Chondrocyte (in vitro differentiated cells): ENCODE results near the gene CCN6. TPM values are rescaled to one million over a fixed set of nuclear protein-coding genes. Genes with fewer than 3 reads are reported as not detected.

Experiments used
- DNase-seq: peaks from one replicate; pipeline ENCODE4 v3.0.0; 2021; ENCODE audit warnings: mixed read lengths, low spot score
- H3K27ac Mint-ChIP-seq: one replicate; pipeline ENCODE4 v1.8.0; 2021; ENCODE audit warnings: mild to moderate bottlenecking, moderate library complexity, mixed read lengths; ENCODE audit not compliant: unreplicated experiment
- H3K27me3 Mint-ChIP-seq: 2 replicates; pipeline ENCODE4 v1.8.0; 2021; ENCODE audit warnings: low read depth, mixed read lengths
- H3K36me3 Mint-ChIP-seq: 2 replicates; pipeline ENCODE4 v1.8.0; 2021; ENCODE audit warnings: low read depth, mixed read lengths
- H3K4me1 Mint-ChIP-seq: 2 replicates; pipeline ENCODE4 v1.8.0; 2021; ENCODE audit warnings: low read depth, mild to moderate bottlenecking, mixed read lengths
- H3K4me3 Mint-ChIP-seq: one replicate; pipeline ENCODE4 v1.8.0; 2021; ENCODE audit warnings: mild to moderate bottlenecking, moderate library complexity, mixed read lengths; ENCODE audit not compliant: unreplicated experiment
- H3K9me3 Mint-ChIP-seq: 2 replicates; pipeline ENCODE4 v1.8.0; 2021; ENCODE audit warnings: low read depth, mixed read lengths
- total RNA-seq: library from RNA; stranded (reverse); gene quantifications from 3 replicates; pipeline ENCODE4 v1.2.1, GENCODE V29; 2021
- TF ChIP-seq, protein P1 (sequence below): fragments of 200-600 bp; sonication (generic); IDR thresholded peaks from 2 replicates; pipeline ENCODE4 v1.5.0; 2021; ENCODE audit warnings: antibody characterized with exemption, mild to moderate bottlenecking, moderate library complexity

The CCN6 gene
- total RNA-seq, 1 donor from 2014 or later, result not detected

DNA sequence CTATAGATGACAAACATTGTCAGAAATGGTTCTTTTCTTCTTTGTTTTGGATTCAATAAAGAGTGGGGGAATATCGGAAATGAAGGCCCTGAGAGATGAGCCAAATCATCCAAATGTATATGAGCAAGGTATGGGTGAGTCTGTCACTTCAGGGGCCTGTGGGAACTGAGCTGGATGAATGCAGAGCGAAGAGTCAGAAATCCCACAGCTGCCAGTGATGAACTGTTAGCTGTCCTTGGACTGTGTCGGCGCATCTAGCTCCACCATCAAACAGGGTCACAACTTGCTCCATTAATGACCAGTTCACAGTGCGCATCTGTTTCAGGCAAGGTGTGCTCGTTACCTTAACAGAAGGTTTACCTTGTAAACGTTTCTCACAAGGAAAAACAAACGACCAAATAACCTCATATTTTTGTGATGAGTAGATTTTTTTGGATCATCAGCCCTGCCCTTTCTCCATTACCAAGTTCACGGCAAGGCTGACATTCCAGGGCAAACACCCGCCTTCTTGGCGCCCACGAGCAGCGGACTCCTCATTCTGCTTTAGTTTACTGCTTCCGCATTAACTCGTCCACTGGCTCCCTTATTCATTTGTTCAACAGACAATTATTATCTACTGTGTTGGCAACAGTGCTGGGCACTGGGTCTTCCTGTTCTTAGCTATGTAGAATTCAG is 15.0 kb upstream of the CCN6 start:
- TF ChIP-seq, protein P1, sequence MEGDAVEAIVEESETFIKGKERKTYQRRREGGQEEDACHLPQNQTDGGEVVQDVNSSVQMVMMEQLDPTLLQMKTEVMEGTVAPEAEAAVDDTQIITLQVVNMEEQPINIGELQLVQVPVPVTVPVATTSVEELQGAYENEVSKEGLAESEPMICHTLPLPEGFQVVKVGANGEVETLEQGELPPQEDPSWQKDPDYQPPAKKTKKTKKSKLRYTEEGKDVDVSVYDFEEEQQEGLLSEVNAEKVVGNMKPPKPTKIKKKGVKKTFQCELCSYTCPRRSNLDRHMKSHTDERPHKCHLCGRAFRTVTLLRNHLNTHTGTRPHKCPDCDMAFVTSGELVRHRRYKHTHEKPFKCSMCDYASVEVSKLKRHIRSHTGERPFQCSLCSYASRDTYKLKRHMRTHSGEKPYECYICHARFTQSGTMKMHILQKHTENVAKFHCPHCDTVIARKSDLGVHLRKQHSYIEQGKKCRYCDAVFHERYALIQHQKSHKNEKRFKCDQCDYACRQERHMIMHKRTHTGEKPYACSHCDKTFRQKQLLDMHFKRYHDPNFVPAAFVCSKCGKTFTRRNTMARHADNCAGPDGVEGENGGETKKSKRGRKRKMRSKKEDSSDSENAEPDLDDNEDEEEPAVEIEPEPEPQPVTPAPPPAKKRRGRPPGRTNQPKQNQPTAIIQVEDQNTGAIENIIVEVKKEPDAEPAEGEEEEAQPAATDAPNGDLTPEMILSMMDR, result no peak
- Mint-ChIP-seq H3K4me3 (no peak overlapping the region), H3K27me3 (no peaks in the 10 kb centered on the region), H3K9me3 (no peaks in the 10 kb centered on the region), H3K27ac (peak overlapping the region; percentile 92), H3K36me3 (no peaks in the 10 kb centered on the region), H3K4me1 (peaks cover 39% of the 10 kb centered on the region)
- DNase-seq, result no peak

DNA sequence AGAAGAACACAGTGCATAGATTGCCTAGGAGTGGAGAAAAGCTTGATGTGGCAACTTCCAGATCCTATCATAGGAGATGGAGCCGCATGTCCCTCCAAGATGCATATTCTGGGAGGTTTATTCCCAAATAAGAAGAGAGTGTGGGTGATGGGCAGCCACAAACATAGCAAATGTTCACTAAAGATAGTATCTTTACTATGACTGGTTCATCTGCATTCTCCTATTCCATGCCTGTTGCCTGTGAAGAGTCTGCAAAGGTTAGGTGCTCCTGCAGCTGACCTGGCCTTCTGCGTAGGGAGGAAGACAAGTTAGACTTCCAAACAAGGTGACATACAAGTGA is 14.5 kb upstream of the CCN6 start:
- Mint-ChIP-seq H3K4me3 (no peak overlapping the region), H3K4me1 (peaks cover 40% of the 10 kb centered on the region), H3K27me3 (no peaks in the 10 kb centered on the region), H3K9me3 (no peaks in the 10 kb centered on the region), H3K27ac (peak overlapping the region; percentile 41), H3K36me3 (no peaks in the 10 kb centered on the region)
- TF ChIP-seq, protein P1, result no peak
- DNase-seq, result no peak

DNA sequence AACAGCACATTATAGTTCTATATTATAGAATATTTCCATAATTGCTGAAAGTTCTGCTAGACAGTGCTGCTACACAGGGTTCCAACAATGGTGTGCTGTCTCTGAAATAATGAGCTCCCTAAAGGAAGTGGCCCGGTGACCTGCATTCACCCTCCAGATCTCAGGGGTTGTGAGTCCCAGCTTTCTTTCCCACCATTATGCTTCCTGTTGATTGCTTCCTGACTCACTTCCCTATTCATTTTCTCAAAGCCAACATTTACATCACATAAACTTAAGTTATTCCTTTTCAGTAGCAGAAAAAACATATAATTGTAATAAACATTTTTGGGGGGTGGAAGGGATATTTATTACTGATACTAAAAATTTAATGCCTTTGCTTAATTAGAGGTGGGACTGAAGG is 12.9 kb upstream of the CCN6 start:
- Mint-ChIP-seq H3K4me1 (peaks cover 52% of the 10 kb centered on the region), H3K27ac (no peak overlapping the region), H3K9me3 (no peaks in the 10 kb centered on the region), H3K27me3 (no peaks in the 10 kb centered on the region), H3K36me3 (no peaks in the 10 kb centered on the region), H3K4me3 (no peak overlapping the region)
- DNase-seq, result no peak
- TF ChIP-seq, protein P1, result no peak

DNA sequence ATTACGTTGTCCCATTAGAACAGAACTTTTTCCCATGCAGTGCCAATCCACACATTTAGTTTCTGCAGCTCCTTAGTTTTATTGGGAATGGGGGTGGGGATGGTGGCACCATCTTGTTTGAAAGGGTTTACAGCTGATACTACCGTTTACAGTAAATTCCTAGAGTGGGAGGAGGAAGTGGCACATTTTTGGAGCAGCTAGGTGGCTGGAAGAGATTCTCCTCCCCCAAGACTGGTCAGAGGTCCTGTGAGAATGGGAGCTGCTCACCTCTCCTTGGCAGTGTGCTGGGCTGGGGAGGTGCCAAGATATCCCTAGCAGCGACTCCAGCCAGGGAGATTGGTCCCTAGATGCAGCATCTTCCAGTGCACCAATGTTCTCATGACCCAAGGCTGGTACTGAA is 12.4 kb upstream of the CCN6 start:
- peak overlapping the region; percentile 27 for H3K27ac Mint-ChIP-seq
- H3K27me3 Mint-ChIP-seq, result no peaks in the 10 kb centered on the region
- TF ChIP-seq, protein P1, result no peak
- H3K36me3 Mint-ChIP-seq, result no peaks in the 10 kb centered on the region
- H3K4me3 Mint-ChIP-seq, result no peak overlapping the region
- peaks cover 52% of the 10 kb centered on the region for H3K4me1 Mint-ChIP-seq
- DNase-seq, result no peak
- H3K9me3 Mint-ChIP-seq, result no peaks in the 10 kb centered on the region

DNA sequence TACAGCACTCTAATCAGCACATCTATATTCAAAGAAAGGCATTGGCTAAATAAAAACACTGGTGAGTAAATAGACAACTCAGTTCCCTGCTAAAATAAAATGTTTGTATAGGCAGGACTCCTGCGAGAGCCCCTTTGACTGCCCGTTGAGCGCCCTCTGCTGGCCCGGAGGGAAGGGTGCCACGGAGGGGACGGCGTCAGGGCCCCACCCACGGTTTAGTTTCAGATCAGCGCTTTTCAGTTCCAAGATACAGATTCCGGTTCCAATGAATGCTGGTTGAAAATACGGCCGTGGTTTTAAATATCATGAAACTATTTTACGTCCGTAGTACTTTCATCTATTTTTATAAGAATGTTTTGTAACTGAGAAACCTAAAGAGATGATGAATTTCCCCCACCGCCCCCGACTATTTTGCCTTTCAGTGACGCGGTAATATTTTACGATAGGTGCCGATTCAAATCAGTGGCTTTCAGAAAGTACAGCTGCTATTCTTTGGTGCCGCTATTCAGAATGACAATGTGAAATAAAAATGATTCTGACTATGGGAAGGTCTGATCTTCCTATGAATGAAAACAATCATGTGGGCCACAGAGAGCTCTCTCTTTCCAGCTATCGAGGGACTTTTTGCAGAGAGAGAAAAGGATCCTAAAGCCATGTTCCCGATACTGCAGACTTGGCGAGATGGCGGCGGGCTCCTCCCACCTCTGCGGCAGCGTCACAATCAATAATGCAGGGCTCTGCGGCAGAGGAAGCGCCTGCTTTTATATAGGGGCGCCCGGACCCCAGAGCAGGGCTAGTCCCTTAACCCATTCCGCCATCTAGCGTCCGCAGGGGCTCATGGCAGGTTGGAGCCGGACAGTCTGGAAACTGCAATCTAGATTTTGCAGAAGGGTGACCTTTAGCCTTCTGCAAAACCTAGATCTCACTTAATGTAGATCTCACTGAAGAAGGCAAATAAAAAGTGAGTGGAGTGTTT is 10.6 kb upstream of the CCN6 start:
- Mint-ChIP-seq H3K9me3 (no peaks in the 10 kb centered on the region), H3K4me1 (peaks cover 42% of the 10 kb centered on the region), H3K36me3 (no peaks in the 10 kb centered on the region), H3K4me3 (peak overlapping the region; percentile 80), H3K27ac (peak overlapping the region; percentile 84), H3K27me3 (no peaks in the 10 kb centered on the region)
- DNase-seq, result peak; percentile 93
- TF ChIP-seq, protein P1, result peak; percentile 84
